Fibroblast of skin of scalp (primary cell): ENCODE results near the gene REN.

ENCODE experiments used
- DNase-seq: peaks from one replicate; pipeline ENCODE4 v3.0.0-alpha.2; 2013

The REN gene

GRCh38 chr1:204106825-204107224, 59.3 kb downstream of the REN start:
- DNase-seq: no peak

- no peak for DNase-seq
Measured at GRCh38 chr1:204105131-204105515, 61.0 kb downstream of the REN start.
